ENCODE measurements around the gene POMC. TPM values are rescaled to one million over a fixed set of nuclear protein-coding genes. Genes with fewer than 3 reads are reported as not detected.

The POMC gene
- total RNA-seq, 1 experiment from 2014 or later = not detected

DNA sequence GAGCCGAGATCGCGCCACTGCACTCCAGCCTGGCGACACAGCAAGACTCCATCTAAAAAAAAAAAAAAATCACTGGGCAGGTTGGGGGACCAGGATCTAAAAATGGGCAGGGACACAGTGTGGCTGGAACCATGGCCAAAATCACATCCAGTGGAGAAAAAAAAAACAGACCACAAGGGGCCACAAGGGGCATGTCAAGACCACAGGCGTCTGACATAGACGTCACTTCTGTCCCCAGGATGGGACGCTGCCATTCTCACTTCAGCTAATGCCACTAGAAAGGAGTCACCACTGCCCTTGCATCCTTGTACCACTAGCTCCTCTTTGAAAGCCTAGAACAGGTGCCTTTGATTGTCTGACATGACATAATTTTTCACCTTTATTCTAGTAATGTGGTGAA is 2.5 kb upstream of the POMC start:
- no peak overlapping the region for H3K4me3 ChIP-seq (replicated peaks in 1 of 2; ENCODE audit: low read depth in 1 of 2, low read length in 2 of 2)
- ChIA-PET CTCF (no interaction called here), RAD21 (ENCODE audit: low non-redundant PET in 1 of 2, low total read pairs in 2 of 2, uncharacterized antibody in 2 of 2, unreplicated experiment in 2 of 2) (no interaction called here), POLR2A (no interaction called here)
- no peak overlapping the region for H2AFZ ChIP-seq (ENCODE audit: low read depth, low read length, poor library complexity, severe bottlenecking)
- ATAC-seq (no peak), DNase-seq (ENCODE audit: low read depth, low spot score) (no peak)
- H3K4me1 ChIP-seq (ENCODE audit: control insufficient read depth in 1 of 2, insufficient read depth in 2 of 2, low read length in 2 of 2) = peaks cover 0 to 4% of the 10 kb centered on the region in 2 experiments; a peak in 1 of 4 replicates
- H3K27ac ChIP-seq (ENCODE audit: low read depth, low read length) = no peak overlapping the region
- H3K4me2 ChIP-seq (ENCODE audit: low read length) = no peak overlapping the region
- no peak for TF ChIP-seq POLR2A (IDR thresholded peaks at IDR 0.05; ENCODE audit: borderline replicate concordance, extremely low read depth, insufficient read depth, insufficient read length)
- no peak for TF ChIP-seq SIN3A (IDR thresholded peaks at IDR 0.05; ENCODE audit: low read depth)
- TF ChIP-seq, protein P1, sequence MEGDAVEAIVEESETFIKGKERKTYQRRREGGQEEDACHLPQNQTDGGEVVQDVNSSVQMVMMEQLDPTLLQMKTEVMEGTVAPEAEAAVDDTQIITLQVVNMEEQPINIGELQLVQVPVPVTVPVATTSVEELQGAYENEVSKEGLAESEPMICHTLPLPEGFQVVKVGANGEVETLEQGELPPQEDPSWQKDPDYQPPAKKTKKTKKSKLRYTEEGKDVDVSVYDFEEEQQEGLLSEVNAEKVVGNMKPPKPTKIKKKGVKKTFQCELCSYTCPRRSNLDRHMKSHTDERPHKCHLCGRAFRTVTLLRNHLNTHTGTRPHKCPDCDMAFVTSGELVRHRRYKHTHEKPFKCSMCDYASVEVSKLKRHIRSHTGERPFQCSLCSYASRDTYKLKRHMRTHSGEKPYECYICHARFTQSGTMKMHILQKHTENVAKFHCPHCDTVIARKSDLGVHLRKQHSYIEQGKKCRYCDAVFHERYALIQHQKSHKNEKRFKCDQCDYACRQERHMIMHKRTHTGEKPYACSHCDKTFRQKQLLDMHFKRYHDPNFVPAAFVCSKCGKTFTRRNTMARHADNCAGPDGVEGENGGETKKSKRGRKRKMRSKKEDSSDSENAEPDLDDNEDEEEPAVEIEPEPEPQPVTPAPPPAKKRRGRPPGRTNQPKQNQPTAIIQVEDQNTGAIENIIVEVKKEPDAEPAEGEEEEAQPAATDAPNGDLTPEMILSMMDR (IDR thresholded peaks at IDR 0.05 in 2 of 3, conservative IDR thresholded peaks at IDR 0.05 in 1 of 3; ENCODE audit: borderline replicate concordance in 1 of 3, insufficient read depth in 1 of 3, low read depth in 2 of 3, low read length in 2 of 3) = no peak
- TF ChIP-seq, protein P2, sequence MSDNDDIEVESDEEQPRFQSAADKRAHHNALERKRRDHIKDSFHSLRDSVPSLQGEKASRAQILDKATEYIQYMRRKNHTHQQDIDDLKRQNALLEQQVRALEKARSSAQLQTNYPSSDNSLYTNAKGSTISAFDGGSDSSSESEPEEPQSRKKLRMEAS (IDR thresholded peaks at IDR 0.05) = no peak
- TF ChIP-seq SP1 (IDR thresholded peaks at IDR 0.05; ENCODE audit: low read depth) = no peak
- no peak for TF ChIP-seq SRF (IDR thresholded peaks at IDR 0.05; ENCODE audit: low read depth)
- TF ChIP-seq JUND (IDR thresholded peaks at IDR 0.05) = no peak
- TF ChIP-seq CBX3 (IDR thresholded peaks at IDR 0.05; ENCODE audit: low read depth) = no peak
- no peak for TF ChIP-seq TCF7L2 (IDR thresholded peaks at IDR 0.05; ENCODE audit: borderline replicate concordance, extremely low read depth, insufficient read depth, insufficient read length)
- TF ChIP-seq, protein P3, sequence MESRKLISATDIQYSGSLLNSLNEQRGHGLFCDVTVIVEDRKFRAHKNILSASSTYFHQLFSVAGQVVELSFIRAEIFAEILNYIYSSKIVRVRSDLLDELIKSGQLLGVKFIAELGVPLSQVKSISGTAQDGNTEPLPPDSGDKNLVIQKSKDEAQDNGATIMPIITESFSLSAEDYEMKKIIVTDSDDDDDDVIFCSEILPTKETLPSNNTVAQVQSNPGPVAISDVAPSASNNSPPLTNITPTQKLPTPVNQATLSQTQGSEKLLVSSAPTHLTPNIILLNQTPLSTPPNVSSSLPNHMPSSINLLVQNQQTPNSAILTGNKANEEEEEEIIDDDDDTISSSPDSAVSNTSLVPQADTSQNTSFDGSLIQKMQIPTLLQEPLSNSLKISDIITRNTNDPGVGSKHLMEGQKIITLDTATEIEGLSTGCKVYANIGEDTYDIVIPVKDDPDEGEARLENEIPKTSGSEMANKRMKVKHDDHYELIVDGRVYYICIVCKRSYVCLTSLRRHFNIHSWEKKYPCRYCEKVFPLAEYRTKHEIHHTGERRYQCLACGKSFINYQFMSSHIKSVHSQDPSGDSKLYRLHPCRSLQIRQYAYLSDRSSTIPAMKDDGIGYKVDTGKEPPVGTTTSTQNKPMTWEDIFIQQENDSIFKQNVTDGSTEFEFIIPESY (IDR thresholded peaks at IDR 0.05; ENCODE audit: extremely low read depth, insufficient replicate concordance, low read length) = no peak
- no peak for TF ChIP-seq RAD21 (IDR thresholded peaks at IDR 0.05; ENCODE audit: low read depth)
- no peak for TF ChIP-seq EZH2phosphoT487 (IDR thresholded peaks at IDR 0.05; ENCODE audit: borderline replicate concordance)
- no peak for TF ChIP-seq POLR2AphosphoS5 (IDR thresholded peaks at IDR 0.05; ENCODE audit: low read depth, low read length)
- TF ChIP-seq YY1 (IDR thresholded peaks at IDR 0.05; ENCODE audit: extremely low read depth, insufficient replicate concordance, low read depth, low read length) = no peak
- TF ChIP-seq ZFX (IDR thresholded peaks at IDR 0.05) = no peak
- no peak for TF ChIP-seq FOSL1 (IDR thresholded peaks at IDR 0.05; ENCODE audit: low read depth)
- TF ChIP-seq EZH2 (IDR thresholded peaks at IDR 0.05) = no peak
- TF ChIP-seq EGR1 (IDR thresholded peaks at IDR 0.05; ENCODE audit: low read depth) = no peak
- TF ChIP-seq, protein P4, sequence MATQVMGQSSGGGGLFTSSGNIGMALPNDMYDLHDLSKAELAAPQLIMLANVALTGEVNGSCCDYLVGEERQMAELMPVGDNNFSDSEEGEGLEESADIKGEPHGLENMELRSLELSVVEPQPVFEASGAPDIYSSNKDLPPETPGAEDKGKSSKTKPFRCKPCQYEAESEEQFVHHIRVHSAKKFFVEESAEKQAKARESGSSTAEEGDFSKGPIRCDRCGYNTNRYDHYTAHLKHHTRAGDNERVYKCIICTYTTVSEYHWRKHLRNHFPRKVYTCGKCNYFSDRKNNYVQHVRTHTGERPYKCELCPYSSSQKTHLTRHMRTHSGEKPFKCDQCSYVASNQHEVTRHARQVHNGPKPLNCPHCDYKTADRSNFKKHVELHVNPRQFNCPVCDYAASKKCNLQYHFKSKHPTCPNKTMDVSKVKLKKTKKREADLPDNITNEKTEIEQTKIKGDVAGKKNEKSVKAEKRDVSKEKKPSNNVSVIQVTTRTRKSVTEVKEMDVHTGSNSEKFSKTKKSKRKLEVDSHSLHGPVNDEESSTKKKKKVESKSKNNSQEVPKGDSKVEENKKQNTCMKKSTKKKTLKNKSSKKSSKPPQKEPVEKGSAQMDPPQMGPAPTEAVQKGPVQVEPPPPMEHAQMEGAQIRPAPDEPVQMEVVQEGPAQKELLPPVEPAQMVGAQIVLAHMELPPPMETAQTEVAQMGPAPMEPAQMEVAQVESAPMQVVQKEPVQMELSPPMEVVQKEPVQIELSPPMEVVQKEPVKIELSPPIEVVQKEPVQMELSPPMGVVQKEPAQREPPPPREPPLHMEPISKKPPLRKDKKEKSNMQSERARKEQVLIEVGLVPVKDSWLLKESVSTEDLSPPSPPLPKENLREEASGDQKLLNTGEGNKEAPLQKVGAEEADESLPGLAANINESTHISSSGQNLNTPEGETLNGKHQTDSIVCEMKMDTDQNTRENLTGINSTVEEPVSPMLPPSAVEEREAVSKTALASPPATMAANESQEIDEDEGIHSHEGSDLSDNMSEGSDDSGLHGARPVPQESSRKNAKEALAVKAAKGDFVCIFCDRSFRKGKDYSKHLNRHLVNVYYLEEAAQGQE (IDR thresholded peaks at IDR 0.05; ENCODE audit: low read depth) = no peak
- H3K9me3 ChIP-seq (ENCODE audit: control insufficient read depth in 1 of 2, insufficient read depth in 1 of 2, low read depth in 1 of 2, low read length in 2 of 2) = no peaks in the 10 kb centered on the region
- no peak overlapping the region for H3K9ac ChIP-seq (ENCODE audit: low read length)
- no peaks in the 10 kb centered on the region for H4K20me1 ChIP-seq (ENCODE audit: insufficient read depth)
- no peaks in the 10 kb centered on the region for H3K27me3 ChIP-seq (ENCODE audit: insufficient read depth, low read length)
- BruUV-seq (replicated peaks) = no TSS peak
- intact Hi-C loops (cut with micrococcal nuclease) = no loop called here
- H3K9me2 ChIP-seq (ENCODE audit: insufficient read depth) = no peaks in the 10 kb centered on the region
- no peaks in the 10 kb centered on the region for H3K36me3 ChIP-seq (ENCODE audit: control insufficient read depth in 1 of 2, insufficient read depth in 2 of 2, low read length in 2 of 2)
- no peaks in the 10 kb centered on the region for H3K79me2 ChIP-seq (ENCODE audit: insufficient read depth, low read length)
